Lower lobe of right lung (tissue), 2 donors: ENCODE data around the gene RBBP4. TPM values are rescaled to one million over a fixed set of nuclear protein-coding genes. Genes with fewer than 3 reads are reported as not detected.
"Not testable (repeated sequence)": the region's sequence is repeated elsewhere in the genome, so short reads cannot be mapped to it uniquely, and the experiment has no call there.

Source experiments
- ATAC-seq, 2 donors: fragments of 200-7000 bp; cut with Tn5 transposase; one replicate each; pipeline ENCODE4 v1.9.1; 2020 to 2022; ENCODE audit warnings: mild to moderate bottlenecking in 2 of 2, moderate library complexity in 2 of 2
- DNase-seq: peaks from one replicate; pipeline ENCODE4 v3.0.0-alpha.2; 2020
- H3K27ac ChIP-seq: fragments of 200-600 bp; one replicate; pipeline ENCODE4 v1.8.0; 2022
- H3K27me3 ChIP-seq: fragments of 200-600 bp; one replicate; pipeline ENCODE4 v1.8.0; 2022; ENCODE audit warnings: low read depth
- H3K36me3 ChIP-seq: fragments of 200-600 bp; one replicate; pipeline ENCODE4 v1.8.0; 2022; ENCODE audit warnings: mild to moderate bottlenecking
- H3K4me1 ChIP-seq: fragments of 200-600 bp; one replicate; pipeline ENCODE4 v1.8.0; 2022
- H3K4me3 ChIP-seq: fragments of 200-600 bp; one replicate; pipeline ENCODE4 v1.8.0; 2022; ENCODE audit warnings: mild to moderate bottlenecking
- H3K9me3 ChIP-seq: fragments of 200-600 bp; one replicate; pipeline ENCODE4 v1.8.0; 2022
- CTCF ChIP-seq: fragments of 200-600 bp; IDR thresholded peaks from one replicate; pipeline ENCODE4 v1.8.0; 2022; ENCODE audit warnings: antibody characterized with exemption, mild to moderate bottlenecking
- intact Hi-C: fragments of 100-400 bp; cut with DNase I; formaldehyde crosslinking; loops from one replicate; pipeline ENCODE4 v1.11.0; 2022
- total RNA-seq: library from RNA; stranded (reverse); fragmentation: NEBNext Ultra II Directional; extraction: Animal tissue kit (Norgen Biotek cat#: 25700); gene quantifications from one replicate; pipeline ENCODE4 v1.2.1, GENCODE V29; 2021
- donor health status: DM: no; HTN: yes; CAD: no; lungs with severe emphysema.

Gene RBBP4
- total RNA-seq, 1 donor from 2014 or later = 155 TPM

- no peaks in the 10 kb centered on the region for H3K27me3 ChIP-seq
- no peak for TF ChIP-seq CTCF
- ATAC-seq (no peak), DNase-seq (no peak)
- H3K27ac ChIP-seq = no peak overlapping the region
- no peak overlapping the region for H3K4me3 ChIP-seq
- intact Hi-C loops = no loop called here
- H3K9me3 ChIP-seq = no peaks in the 10 kb centered on the region
- peaks cover 47% of the 10 kb centered on the region for H3K36me3 ChIP-seq
- H3K4me1 ChIP-seq = no peaks in the 10 kb centered on the region
Measured at GRCh38 chr1:32635508-32636277, 15.3 kb upstream of the RBBP4 start.

- H3K4me3 ChIP-seq = no peak overlapping the region
- no peaks in the 10 kb centered on the region for H3K4me1 ChIP-seq
- ATAC-seq (peak; percentile 75 to 82), DNase-seq (peak; percentile 79)
- intact Hi-C loops = no loop called here
- no peak for TF ChIP-seq CTCF
- peaks cover 36% of the 10 kb centered on the region for H3K36me3 ChIP-seq
- H3K27ac ChIP-seq = no peak overlapping the region
- no peaks in the 10 kb centered on the region for H3K27me3 ChIP-seq
- no peaks in the 10 kb centered on the region for H3K9me3 ChIP-seq
Measured at GRCh38 chr1:32636914-32637645, 13.9 kb upstream of the RBBP4 start.

GRCh38 chr1:32639489-32640075, 11.4 kb upstream of the RBBP4 start:
- H3K27me3 ChIP-seq = no peaks in the 10 kb centered on the region
- no peaks in the 10 kb centered on the region for H3K9me3 ChIP-seq
- no peaks in the 10 kb centered on the region for H3K4me1 ChIP-seq
- DNase-seq (no peak), ATAC-seq (no peak)
- peaks cover 11% of the 10 kb centered on the region for H3K36me3 ChIP-seq
- TF ChIP-seq CTCF = no peak
- no peak overlapping the region for H3K27ac ChIP-seq
- H3K4me3 ChIP-seq = no peak overlapping the region
- intact Hi-C loops = no loop called here

- DNase-seq, H3K4me1 ChIP-seq, intact Hi-C loops: not testable (repeated sequence)
Measured at GRCh38 chr1:32642292-32642827, 8.6 kb upstream of the RBBP4 start.

GRCh38 chr1:32644426-32644825, 6.6 kb upstream of the RBBP4 start:
- TF ChIP-seq CTCF = no peak
- H3K4me3 ChIP-seq = no peak overlapping the region
- intact Hi-C loops = no loop called here
- no peak overlapping the region for H3K27ac ChIP-seq
- ATAC-seq = no peak
- DNase-seq = no peak
- H3K4me1 ChIP-seq = peaks cover 17% of the 10 kb centered on the region
- no peaks in the 10 kb centered on the region for H3K27me3 ChIP-seq
- H3K9me3 ChIP-seq = no peaks in the 10 kb centered on the region
- H3K36me3 ChIP-seq = peaks cover 15% of the 10 kb centered on the region

More at GRCh38 chr1:32642292-32642827, 8.6 kb upstream of the RBBP4 start:
- H3K27me3 ChIP-seq, ATAC-seq, H3K27ac ChIP-seq, H3K9me3 ChIP-seq, H3K4me3 ChIP-seq: not testable (repeated sequence)
- H3K36me3 ChIP-seq = peaks cover 20% of the 10 kb centered on the region
